Activated CD8-positive, alpha-beta memory T cell treated with anti-CD3 and anti-CD28 coated beads, Interleukin-2, amount 10 ng/mL, durations not matched to agents 7 days and 5 days (primary cell): Measurements from ENCODE around the gene RPL13A. TPM values are rescaled to one million over a fixed set of nuclear protein-coding genes. Genes with fewer than 3 reads are reported as not detected.

Source experiments
- ATAC-seq: fragments of 150-1000 bp; cut with Tn5 transposase; one replicate; pipeline ENCODE4 v1.10.0; 2021; ENCODE audit warnings: moderate library complexity
- CTCF ChIA-PET: fragments of 350-600 bp; sonication (Branson Sonifier 250); formaldehyde crosslinking; loops from one replicate; lab custom pipeline; 2021; ENCODE audit warnings: antibody characterized with exemption; lab: Charles Lee
- DNase-seq: peaks from one replicate; pipeline ENCODE4 v3.0.0-alpha.2; 2020
- H3K27ac Mint-ChIP-seq: one replicate; pipeline ENCODE4 v1.8.0; 2021; ENCODE audit warnings: mild to moderate bottlenecking, mixed read lengths
- H3K27me3 Mint-ChIP-seq: one replicate; pipeline ENCODE4 v1.8.0; 2021; ENCODE audit warnings: mixed read lengths
- H3K36me3 Mint-ChIP-seq: one replicate; pipeline ENCODE4 v1.8.0; 2021; ENCODE audit warnings: mild to moderate bottlenecking, mixed read lengths
- H3K4me1 Mint-ChIP-seq: one replicate; pipeline ENCODE4 v1.8.0; 2021; ENCODE audit warnings: mixed read lengths
- H3K4me3 Mint-ChIP-seq: one replicate; pipeline ENCODE4 v1.8.0; 2021; ENCODE audit warnings: mild to moderate bottlenecking, moderate library complexity, mixed read lengths
- H3K9me3 Mint-ChIP-seq: one replicate; pipeline ENCODE4 v1.8.0; 2022; ENCODE audit warnings: low read depth, mixed read lengths
- total RNA-seq, 2 experiments: library from RNA; stranded (reverse); gene quantifications; one replicate each; pipeline ENCODE4 v1.2.3, GENCODE V29; 2021

Gene RPL13A
- total RNA-seq, 2 experiments from 2014 or later: 2,143 to 2,523 TPM

DNA sequence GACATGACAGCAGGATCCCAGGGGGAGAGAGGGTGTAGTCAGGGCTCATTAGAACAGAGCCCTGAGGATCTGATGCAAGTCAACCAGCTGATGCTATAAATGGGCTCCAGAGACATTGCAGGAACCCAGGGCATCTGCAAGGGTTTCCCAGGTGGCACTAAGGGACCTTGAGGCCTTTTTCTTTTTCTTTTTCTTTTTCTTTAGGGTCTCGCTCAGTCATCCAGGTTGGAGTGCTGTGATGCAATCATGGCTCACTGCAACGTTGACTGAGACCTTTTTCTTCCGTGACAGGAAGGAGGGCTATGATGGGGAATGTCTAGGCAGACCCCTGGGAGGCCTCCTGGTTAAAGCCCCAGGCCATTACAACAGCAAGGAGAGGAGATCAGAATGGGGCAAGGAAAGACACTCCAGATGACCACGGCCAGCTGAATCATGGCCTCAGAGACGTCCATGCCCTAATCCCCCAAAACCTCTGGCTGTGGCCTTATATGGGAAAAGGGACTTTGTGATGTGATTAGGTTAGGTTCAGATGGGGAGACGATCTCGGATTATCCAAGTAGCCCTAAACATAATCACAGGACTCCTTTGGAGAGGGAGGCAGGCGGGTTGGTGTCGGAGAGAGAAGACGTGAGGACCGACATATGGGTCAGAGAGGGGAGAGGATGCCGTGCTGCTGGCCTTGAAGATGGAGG is 20.5 kb downstream of the RPL13A start:
- no peak overlapping the region for H3K27ac Mint-ChIP-seq
- CTCF ChIA-PET: interaction anchor here (0.6 to 4.0 kb wide), 6 partner anchors 20 to 169 kb away, joined by 3 to 46 read pairs (median 19); partner anchors contain the start of genes NOSIP, PRMT1 and RCN3
- peaks cover 20% of the 10 kb centered on the region for H3K4me1 Mint-ChIP-seq
- no peaks in the 10 kb centered on the region for H3K27me3 Mint-ChIP-seq
- DNase-seq (no peak), ATAC-seq (no peak)
- no peaks in the 10 kb centered on the region for H3K36me3 Mint-ChIP-seq
- no peak overlapping the region for H3K4me3 Mint-ChIP-seq
- no peaks in the 10 kb centered on the region for H3K9me3 Mint-ChIP-seq

DNA sequence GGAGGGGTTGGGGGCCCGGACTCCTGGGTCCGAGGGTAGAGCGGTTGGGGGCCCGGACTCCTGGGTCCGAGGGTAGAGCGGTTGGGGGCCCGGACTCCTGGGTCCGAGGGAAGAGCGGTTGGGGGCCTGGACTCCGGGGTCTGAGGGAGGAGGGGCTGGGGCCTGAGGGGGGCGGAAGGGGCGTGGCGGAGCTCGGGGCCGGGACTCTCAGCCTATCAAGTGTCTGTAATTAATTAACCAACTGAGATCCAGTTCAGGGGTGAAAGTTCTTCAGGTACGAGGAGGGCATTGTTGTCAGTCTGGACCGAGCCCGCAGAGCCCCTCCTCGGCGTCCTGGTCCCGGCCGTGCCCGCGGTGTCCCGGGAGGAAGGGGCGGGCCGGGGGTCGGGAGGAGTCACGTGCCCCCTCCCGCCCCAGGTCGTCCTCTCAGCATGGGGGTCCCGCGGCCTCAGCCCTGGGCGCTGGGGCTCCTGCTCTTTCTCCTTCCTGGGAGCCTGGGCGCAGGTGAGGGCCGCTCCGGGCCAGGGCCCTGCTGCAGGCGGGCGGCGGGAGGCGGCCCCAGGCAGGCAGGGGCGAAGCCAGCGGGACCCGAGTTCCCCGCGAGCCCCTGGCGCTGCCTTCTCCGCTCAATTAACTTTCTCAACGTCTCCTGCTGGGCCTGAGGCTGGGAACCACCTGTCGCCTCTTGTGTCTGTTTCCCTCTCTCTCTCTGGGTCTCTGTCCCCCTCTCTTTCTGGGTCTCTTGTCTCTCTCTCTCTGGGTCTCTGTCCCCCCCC is 25.8 kb downstream of the RPL13A start:
- DNase-seq (no peak), ATAC-seq (peak; percentile 72)
- H3K9me3 Mint-ChIP-seq: no peaks in the 10 kb centered on the region
- peaks cover 18% of the 10 kb centered on the region for H3K4me1 Mint-ChIP-seq
- CTCF ChIA-PET: interaction anchor here (1.0 to 2.2 kb wide), 6 partner anchors 10 to 66 kb away, joined by 3 to 13 read pairs (median 6); no protein-coding TSS in a partner anchor
- no peaks in the 10 kb centered on the region for H3K27me3 Mint-ChIP-seq
- peak overlapping the region; percentile 72 for H3K4me3 Mint-ChIP-seq
- H3K36me3 Mint-ChIP-seq: no peaks in the 10 kb centered on the region
- H3K27ac Mint-ChIP-seq: peak overlapping the region; percentile 66

DNA sequence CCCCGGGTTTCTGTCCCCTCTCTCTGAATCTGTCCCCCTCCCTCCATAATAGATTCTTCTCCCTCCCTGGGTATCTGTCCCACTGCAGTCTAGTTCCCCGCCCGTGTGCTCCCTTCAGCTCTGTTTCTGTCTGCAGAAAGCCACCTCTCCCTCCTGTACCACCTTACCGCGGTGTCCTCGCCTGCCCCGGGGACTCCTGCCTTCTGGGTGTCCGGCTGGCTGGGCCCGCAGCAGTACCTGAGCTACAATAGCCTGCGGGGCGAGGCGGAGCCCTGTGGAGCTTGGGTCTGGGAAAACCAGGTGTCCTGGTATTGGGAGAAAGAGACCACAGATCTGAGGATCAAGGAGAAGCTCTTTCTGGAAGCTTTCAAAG is 26.3 kb downstream of the RPL13A start:
- H3K27ac Mint-ChIP-seq: no peak overlapping the region

DNA sequence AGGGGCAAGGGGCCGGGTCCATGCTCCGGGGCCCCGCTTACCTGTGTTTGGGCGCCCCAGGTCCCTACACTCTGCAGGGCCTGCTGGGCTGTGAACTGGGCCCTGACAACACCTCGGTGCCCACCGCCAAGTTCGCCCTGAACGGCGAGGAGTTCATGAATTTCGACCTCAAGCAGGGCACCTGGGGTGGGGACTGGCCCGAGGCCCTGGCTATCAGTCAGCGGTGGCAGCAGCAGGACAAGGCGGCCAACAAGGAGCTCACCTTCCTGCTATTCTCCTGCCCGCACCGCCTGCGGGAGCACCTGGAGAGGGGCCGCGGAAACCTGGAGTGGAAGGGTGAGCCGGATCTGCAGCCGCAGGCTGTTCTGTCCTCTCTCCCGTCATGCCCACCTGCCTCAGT is 26.7 kb downstream of the RPL13A start:
- CTCF ChIA-PET: interaction anchor here (1.0 to 2.2 kb wide), 5 partner anchors 20 to 65 kb away, joined by 3 to 13 read pairs (median 8); no protein-coding TSS in a partner anchor
- H3K36me3 Mint-ChIP-seq: no peaks in the 10 kb centered on the region
- H3K27me3 Mint-ChIP-seq: no peaks in the 10 kb centered on the region
- ATAC-seq (no peak), DNase-seq (no peak)
- H3K9me3 Mint-ChIP-seq: no peaks in the 10 kb centered on the region
- peaks cover 18% of the 10 kb centered on the region for H3K4me1 Mint-ChIP-seq
- H3K4me3 Mint-ChIP-seq: no peak overlapping the region
- no peak overlapping the region for H3K27ac Mint-ChIP-seq

More for the DNA sequence above, 26.3 kb downstream of the RPL13A start:
- H3K27me3 Mint-ChIP-seq: no peaks in the 10 kb centered on the region
- CTCF ChIA-PET: interaction anchor here (1.0 to 2.2 kb wide), 6 partner anchors 10 to 65 kb away, joined by 3 to 13 read pairs (median 6); no protein-coding TSS in a partner anchor
- no peaks in the 10 kb centered on the region for H3K36me3 Mint-ChIP-seq
- H3K9me3 Mint-ChIP-seq: no peaks in the 10 kb centered on the region
- H3K4me3 Mint-ChIP-seq: peak overlapping the region; percentile 72
- DNase-seq: no peak
- peaks cover 18% of the 10 kb centered on the region for H3K4me1 Mint-ChIP-seq
- no peak for ATAC-seq

DNA sequence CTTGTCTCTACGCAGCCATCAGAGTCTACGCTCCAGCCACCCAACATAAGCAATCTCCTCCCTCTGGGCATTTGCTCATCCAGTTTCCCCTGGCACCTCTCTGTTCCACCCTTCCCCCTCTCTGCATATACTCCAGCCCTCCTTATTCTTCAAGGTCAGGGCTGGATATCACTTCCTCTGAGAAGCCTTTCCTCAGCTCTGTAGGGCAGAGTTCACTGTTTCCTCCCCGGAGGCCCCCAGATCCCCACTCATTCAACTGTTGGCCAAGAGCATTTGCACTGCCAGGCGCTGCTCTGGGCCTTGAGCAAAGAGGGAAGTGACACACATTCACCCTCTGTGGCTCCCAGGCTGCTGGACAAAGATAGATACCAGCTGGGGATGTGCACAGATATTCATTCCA is 28.4 kb downstream of the RPL13A start:
- H3K9me3 Mint-ChIP-seq: no peaks in the 10 kb centered on the region
- DNase-seq: no peak
- ATAC-seq: no peak
- H3K27me3 Mint-ChIP-seq: no peaks in the 10 kb centered on the region
- H3K27ac Mint-ChIP-seq: no peak overlapping the region
- no peak overlapping the region for H3K4me3 Mint-ChIP-seq
- peaks cover 18% of the 10 kb centered on the region for H3K4me1 Mint-ChIP-seq
- H3K36me3 Mint-ChIP-seq: no peaks in the 10 kb centered on the region
- CTCF ChIA-PET: interaction anchor here (0.9 to 3.9 kb wide), 4 partner anchors 10 to 55 kb away, joined by 3 to 18 read pairs (median 4); partner anchors contain the start of gene RCN3

DNA sequence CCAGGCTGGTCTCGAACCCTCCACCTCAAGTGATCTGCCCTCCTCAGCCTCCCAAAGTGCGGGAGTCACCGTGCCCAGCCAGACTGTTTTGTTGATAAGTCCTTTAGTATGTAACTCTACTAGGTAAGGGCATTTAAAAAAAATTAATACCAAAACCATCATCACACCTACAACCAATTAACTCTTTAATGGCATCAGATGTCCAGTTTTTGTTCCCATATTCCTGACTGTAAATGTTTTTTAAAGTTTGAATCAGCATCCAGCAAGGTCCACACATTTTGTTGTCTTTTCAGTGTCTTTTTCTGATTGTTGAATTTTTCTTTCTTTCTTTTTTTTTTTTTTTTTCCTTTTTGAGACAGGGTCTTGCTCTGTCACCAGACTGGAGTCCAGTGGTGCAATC is 30.6 kb downstream of the RPL13A start:
- DNase-seq (no peak), ATAC-seq (no peak)
- Mint-ChIP-seq H3K36me3 (no peaks in the 10 kb centered on the region), H3K27me3 (no peaks in the 10 kb centered on the region), H3K4me3 (no peak overlapping the region), H3K27ac (no peak overlapping the region), H3K4me1 (peaks cover 4% of the 10 kb centered on the region), H3K9me3 (no peaks in the 10 kb centered on the region)
- CTCF ChIA-PET: interaction anchor here (0.7 to 3.9 kb wide), 5 partner anchors 12 to 52 kb away, joined by 3 to 18 read pairs (median 5); no protein-coding TSS in a partner anchor

DNA sequence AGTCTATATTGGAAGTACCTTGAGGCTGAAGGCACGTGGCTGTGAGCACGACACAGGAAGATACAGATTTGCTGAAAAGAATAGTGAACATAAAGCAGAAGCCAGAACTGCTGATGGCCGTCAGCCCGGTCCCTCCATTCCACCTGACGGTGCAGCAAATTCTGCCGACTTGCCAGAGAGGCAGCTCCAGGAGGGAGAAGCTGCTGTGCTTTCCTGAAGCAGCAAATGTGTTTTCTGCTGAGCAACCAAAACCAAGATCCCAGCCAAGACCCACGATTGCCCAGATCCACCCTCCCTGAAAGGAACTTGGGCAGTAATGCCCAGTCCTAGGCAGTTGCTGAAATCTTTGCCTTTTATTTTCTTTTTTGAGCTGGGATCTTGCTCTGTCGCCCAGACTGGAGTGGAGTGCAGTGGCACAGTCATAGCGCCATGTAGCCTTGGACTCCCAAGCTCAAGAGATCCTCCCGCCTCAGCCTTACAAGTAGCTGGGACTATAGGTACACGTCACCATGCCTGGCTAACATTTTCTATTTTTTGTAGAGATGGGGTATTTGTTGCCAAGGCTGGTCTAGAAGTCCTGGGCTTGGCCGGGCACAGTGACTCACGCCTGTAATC is 33.4 kb downstream of the RPL13A start:
- Mint-ChIP-seq H3K27ac (no peak overlapping the region), H3K27me3 (no peaks in the 10 kb centered on the region), H3K4me3 (no peak overlapping the region), H3K4me1 (no peaks in the 10 kb centered on the region), H3K9me3 (no peaks in the 10 kb centered on the region), H3K36me3 (no peaks in the 10 kb centered on the region)
- CTCF ChIA-PET: interaction anchor here (0.6 to 2.9 kb wide), 4 partner anchors 12 to 50 kb away, joined by 3 to 8 read pairs (median 4); no protein-coding TSS in a partner anchor
- DNase-seq (no peak), ATAC-seq (no peak)

DNA sequence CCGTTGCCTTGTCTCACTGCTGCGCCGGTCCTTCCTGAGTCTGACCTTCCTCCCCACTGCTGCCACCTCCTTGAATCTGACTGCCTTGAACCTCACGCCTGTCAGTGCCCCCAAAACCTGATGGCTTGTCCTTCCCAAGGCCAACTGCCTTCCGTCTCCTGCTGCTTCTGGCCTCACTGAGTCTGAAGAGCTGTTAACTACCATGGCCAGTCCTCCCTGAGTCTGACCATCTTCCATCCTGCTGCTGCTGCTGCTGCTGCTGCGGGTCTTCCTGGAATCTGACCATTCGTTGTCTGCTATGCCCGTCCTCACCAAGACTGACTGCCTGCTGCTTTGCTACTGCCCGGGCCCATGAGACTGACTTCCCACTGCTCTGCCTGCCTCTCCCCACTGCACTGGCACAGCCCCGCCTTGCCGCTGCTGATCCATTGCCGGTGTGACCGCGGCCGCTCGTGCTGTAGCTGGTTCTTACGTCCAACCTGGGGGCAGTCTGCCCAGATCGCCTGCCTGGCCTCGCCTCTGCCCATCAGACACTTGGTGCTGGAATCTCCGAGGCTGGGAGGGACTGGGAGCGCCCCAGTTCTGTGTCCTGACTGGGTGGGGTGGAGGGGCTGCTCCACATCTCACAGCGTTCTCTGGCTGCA is 37.5 kb downstream of the RPL13A start:
- ATAC-seq (no peak), DNase-seq (no peak)
- H3K9me3 Mint-ChIP-seq: no peaks in the 10 kb centered on the region
- H3K27me3 Mint-ChIP-seq: peaks cover 3% of the 10 kb centered on the region
- H3K36me3 Mint-ChIP-seq: no peaks in the 10 kb centered on the region
- no peak overlapping the region for H3K27ac Mint-ChIP-seq
- peaks cover 13% of the 10 kb centered on the region for H3K4me1 Mint-ChIP-seq
- H3K4me3 Mint-ChIP-seq: no peak overlapping the region
- CTCF ChIA-PET: interaction anchor here (1.3 to 2.4 kb wide), 2 partner anchors 14 to 22 kb away, joined by 4 to 8 read pairs; no protein-coding TSS in a partner anchor

DNA sequence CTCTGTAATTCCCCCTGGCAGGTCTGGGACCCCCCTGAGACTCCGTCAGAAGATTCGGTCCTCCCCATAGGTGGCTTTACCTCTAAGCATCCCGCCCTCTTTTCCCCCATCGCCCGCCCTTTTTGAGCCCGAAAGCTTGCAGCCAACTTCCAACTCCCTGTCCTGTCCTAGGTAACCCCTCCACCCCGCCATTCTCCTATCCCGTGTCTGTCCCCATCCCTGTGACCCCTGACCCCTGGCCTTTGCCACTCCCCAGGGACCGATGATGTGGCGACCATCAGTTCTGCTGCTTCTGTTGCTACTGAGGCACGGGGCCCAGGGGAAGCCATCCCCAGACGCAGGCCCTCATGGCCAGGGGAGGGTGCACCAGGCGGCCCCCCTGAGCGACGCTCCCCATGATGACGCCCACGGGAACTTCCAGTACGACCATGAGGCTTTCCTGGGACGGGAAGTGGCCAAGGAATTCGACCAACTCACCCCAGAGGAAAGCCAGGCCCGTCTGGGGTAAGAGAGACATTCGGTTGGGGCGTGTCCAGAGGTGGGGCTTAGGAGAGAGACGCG is 40.9 kb downstream of the RPL13A start:
- Mint-ChIP-seq H3K4me1 (peaks cover 19% of the 10 kb centered on the region), H3K9me3 (no peaks in the 10 kb centered on the region), H3K4me3 (peak overlapping the region; percentile 69), H3K36me3 (no peaks in the 10 kb centered on the region), H3K27ac (no peak overlapping the region), H3K27me3 (peaks cover 3% of the 10 kb centered on the region)
- no peak for DNase-seq
- ATAC-seq: no peak
- CTCF ChIA-PET: interaction anchor here (0.8 to 2.4 kb wide), 8 partner anchors 13 to 149 kb away, joined by 3 to 17 read pairs (median 6); partner anchors contain the start of genes PRMT1 and RPS11

DNA sequence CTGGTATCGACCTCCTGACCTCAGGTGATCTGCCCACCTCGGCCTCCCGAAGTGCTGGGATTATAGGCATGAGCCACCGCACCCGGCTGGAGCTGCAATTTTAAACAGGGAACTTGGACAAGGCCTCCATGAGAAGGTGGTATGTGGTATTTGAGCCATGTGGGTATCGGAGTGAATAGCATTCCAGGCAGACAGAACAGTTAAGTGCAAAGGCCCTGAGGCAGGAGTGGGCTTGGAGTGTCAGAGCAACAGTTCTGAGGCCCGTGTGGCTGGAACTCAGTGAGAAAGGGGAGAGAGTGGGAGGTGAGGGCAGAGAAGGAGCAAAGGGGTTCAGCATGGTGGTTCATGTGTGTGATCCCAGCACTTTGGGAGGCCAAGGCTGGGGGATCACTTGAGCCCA is 43.3 kb downstream of the RPL13A start:
- DNase-seq: no peak
- Mint-ChIP-seq H3K27ac (no peak overlapping the region), H3K4me1 (peaks cover 36% of the 10 kb centered on the region), H3K9me3 (no peaks in the 10 kb centered on the region), H3K4me3 (no peak overlapping the region), H3K36me3 (no peaks in the 10 kb centered on the region), H3K27me3 (peaks cover 5% of the 10 kb centered on the region)
- no peak for ATAC-seq
- CTCF ChIA-PET: interaction anchor here (1.5 kb wide), 1 partner anchor 16 kb away, joined by 4 read pairs; no protein-coding TSS in a partner anchor

DNA sequence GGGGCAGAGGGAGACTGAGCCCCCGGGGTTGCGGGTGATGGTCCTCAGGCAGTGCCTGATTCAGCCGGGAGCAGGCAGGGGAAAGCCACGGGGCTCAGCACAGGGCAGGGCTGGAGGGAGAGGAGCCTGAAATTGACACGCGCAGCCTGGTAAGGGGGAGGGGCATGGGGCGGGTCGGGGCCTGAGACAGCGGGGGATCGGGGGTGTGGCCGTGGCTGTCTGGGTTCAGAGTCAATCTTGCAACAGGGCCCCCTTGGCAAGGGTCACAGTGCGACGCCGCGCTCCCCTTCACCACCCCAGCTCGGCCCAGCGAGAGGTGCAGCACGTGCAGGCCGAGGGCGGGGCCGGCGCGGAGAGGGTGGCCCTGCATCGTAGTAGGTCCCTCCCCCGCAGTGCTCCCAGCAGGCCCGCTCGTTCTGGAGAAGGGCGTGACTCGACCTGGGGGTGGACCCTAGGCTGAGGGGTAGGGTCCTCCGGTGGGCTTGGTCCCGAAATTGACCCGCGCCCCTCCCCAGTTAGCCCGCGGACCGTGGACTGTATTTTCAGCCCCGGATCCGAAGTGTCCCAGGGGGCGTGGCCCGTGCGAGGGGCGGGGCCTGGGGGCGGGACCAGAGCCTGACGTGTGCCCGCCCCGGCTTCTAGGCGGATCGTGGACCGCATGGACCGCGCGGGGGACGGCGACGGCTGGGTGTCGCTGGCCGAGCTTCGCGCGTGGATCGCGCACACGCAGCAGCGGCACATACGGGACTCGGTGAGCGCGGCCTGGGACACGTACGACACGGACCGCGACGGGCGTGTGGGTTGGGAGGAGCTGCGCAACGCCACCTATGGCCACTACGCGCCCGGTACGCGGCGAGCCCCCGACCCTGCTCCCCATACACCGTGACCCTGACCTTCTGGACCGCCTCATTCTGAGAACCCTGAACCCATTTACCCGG is 46.4 kb downstream of the RPL13A start:
- ATAC-seq: peak; percentile 94
- Mint-ChIP-seq H3K27ac (peak overlapping the region; percentile 62), H3K4me1 (peaks cover 23% of the 10 kb centered on the region), H3K9me3 (no peaks in the 10 kb centered on the region), H3K27me3 (peaks cover 2% of the 10 kb centered on the region), H3K4me3 (peak overlapping the region; percentile 74), H3K36me3 (no peaks in the 10 kb centered on the region)
- DNase-seq: peak; percentile 86
- CTCF ChIA-PET: interaction anchor here (0.7 to 4.5 kb wide), 16 partner anchors 13 to 144 kb away, joined by 3 to 34 read pairs (median 5); partner anchors contain the start of genes NOSIP, PRRG2 and SCAF1
